NCI-H146 treated with DMSO at 0.1 percent for 48 hours (cell line): Measurements from ENCODE around the gene OR5K4.

ENCODE experiments used
- DNase-seq: peaks from one replicate; lab custom pipeline; 2025; ENCODE audit not compliant: unreplicated experiment; lab: John Stamatoyannopoulos, UW

Gene OR5K4, protein sequence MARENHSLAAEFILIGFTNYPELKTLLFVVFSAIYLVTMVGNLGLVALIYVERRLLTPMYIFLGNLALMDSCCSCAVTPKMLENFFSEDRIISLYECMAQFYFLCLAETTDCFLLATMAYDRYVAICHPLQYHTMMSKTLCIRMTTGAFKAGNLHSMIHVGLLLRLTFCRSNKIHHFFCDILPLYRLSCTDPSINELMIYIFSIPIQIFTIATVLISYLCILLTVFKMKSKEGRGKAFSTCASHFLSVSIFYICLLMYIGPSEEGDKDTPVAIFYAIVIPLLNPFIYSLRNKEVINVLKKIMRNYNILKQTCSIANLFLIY

DNA sequence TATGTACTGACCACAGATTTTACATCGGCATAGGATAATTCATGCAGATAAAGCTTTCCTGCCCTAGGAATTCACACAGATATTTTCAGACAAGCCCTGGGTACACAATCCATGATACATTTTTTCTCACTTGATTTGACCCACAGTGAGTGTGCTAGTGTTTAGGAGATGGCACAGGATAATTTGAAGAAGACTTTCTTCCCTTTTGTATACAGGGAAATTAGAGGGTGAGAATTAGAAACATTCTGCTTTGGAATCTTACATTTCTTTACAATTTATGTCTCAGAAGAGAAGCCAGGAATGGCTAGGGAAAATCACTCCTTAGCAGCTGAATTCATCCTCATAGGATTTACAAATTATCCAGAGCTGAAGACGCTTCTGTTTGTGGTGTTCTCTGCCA lies at the start of gene OR5K4:
TSS of gene OR5K4 (plus strand) at position 301 of the 400 bp plus-strand sequence. CDS start at position 301, 0 bp downstream.
- DNase-seq: no peak

DNA sequence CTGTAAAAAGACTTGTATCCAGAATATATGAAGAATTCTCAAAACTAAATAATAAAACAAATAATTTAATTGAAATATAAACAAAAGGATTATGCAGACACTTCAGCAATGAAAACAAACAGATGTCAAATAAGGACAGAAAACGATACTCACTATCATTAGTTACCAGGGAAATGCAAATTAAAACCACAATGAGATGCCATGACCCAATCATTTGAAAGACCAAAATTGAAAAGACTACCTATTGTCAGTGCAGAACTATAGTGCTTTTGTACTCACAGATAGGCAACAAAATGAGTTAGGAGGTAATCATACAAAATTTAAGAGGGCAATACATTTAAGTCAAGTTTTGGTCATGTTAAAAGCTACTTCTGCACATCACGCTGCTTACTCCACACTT lies 31.6 kb upstream of the OR5K4 start:
- DNase-seq: no peak

DNA sequence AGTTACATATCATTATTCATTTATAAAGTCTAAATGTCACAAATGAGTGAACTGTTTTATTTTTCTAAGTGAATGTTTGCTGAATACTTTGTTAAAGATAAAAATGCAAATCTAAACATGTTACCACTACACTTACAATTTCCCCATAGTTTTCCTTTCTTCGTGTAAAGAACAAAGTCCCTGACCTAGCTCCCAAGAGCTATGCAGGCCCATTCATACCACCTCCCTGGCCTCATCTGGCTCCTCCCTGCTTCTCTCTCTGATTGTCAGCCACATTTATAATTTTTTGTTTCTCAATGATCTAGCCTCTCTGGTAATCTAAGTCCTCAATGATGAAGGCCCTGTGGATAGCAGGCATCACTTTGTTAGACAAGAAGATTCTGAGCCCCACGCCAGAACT lies 31.0 kb upstream of the OR5K4 start:
- no peak for DNase-seq

DNA sequence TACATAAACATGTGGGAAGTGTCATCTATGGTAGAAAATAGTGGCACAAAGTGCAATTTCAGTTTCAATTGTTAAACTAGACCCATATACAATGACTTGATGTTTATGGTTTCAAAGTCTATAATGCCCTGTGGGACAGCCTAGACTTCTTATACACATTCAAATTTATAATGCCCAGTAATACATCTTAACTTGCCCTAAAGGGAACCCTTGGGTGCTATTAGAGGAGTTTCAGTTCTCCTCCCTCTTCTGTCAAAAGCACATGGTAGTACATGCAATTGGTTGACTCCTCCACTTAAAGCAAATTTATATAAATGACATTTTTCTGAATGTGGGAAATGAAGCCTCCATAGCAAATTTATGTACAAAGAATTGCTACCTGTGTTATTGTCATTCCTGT lies 30.2 kb upstream of the OR5K4 start:
- DNase-seq: no peak

DNA sequence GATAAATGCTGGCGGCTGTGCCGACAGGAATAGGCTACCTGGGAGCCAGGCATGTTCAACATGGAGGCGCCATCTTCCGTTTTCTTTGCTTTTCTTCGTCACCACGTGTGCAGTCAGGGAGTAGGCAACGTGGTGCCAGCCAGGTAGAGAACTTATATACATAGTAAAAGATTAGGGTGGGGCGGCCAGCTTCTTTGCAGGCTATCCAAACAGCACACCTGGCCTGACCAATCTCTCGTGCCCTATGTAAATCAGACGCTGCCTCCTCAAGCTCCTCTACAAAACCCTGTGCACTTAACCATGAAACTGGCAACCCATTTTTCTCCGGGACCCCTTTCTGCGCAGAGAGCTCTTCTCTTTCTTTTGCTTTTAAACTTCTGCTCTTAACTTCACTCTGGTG lies 28.6 kb upstream of the OR5K4 start:
- DNase-seq: no peak

- no peak for DNase-seq
Measured at GRCh38 chr3:98326105-98326893, 27.4 kb upstream of the OR5K4 start.

- no peak for DNase-seq
Measured at GRCh38 chr3:98326945-98327344, 26.7 kb upstream of the OR5K4 start.

DNA sequence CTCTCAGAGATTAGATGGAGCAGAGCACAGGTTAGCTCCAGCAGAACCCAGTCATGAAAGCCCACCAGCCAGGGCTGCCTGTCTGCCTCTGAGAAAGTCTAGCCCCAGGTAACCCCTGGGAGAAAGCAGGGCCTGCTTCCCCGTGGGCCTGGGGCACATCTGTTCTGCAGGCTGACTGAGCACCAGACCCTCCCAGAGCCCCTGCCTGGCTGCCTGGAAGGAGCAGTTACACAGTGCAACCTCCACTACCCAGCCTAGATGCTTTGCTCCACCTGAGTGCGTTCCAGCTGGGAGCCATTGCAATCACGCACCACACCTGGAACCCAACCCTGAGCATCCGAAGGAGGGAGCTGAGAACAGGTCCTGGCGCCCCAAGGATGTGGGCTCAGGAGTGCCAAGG lies 24.7 kb upstream of the OR5K4 start:
- no peak for DNase-seq

DNA sequence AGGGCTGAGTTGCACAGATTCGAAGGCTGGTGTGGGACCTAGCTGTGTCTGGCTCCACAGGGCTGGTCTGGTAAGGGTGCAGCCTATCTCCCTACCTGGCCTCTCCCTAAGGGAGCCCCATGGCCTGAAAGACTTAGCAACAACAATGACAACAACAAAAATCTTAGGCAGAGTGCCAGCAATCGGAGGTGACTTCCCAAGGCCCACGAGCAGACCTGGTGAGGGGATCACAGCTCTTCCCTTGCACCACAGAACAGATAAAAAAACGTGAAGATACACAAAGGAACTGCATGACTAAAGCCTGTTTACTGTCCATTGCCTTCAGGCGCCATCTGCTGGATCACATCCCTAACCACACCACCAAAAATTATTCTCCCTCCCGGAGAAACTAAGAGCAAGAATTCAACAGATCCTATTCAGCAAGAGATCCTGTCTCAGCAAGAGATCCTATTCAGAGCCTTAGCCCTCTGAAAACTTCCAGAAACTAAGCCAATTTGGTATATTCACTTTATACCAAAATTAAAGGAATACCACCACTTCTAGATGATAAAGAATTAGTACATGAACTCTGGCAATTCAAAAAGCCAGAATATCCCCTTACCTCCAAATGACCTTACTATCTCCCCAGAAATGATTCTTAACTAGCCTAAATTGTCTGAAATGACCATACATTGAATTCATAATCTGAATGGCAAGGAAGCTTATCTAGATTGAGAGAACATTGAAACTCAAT lies 24.1 kb upstream of the OR5K4 start:
- no peak for DNase-seq

- DNase-seq: no peak
Measured at GRCh38 chr3:98331329-98331728, 22.3 kb upstream of the OR5K4 start.

- no peak for DNase-seq
Measured at GRCh38 chr3:98333989-98334606, 19.6 kb upstream of the OR5K4 start.

GRCh38 chr3:98339031-98339430 lies 14.6 kb upstream of the OR5K4 start:
- DNase-seq: no peak

GRCh38 chr3:98341758-98342157 lies 11.9 kb upstream of the OR5K4 start:
- no peak for DNase-seq

DNA sequence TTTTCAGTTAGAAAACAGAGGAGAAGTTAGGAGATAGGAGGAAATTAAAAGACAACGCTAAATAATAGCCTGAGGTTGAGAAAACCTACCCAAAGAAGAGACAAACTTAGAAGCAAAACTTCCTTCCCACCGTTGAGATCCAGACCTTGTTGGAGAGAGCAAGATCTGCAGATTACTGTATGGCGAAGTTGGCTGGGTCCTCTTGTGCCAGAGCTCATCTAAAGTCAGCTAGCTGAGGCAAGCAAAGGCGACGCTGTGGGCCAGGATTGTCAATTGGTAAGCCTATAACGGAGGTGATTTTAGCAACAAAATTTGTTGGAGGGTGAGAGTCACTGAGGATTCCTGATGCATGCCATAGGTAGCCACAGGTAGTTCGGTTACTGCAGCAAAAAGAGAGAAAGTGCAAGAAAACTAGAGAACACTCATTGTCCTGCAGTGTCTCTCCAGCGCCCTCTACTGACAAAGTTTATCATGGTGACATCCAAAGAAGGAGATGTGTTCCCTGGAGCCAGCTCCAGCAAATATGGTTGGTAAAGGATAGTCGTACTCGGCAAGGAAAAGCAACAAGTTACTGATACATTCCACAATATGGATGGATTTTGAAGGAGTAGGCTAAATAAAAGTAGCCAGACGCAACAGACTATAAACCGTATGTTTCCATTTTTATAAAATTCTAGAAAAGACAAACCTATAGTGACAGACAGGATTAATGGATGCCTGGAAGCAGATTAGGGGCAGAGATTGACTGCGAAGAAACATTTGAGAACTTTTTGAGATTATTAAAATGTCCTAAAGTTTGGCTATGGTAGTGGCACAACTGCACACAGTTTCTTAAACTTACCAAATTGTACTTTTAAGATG lies 9.8 kb upstream of the OR5K4 start:
- no peak for DNase-seq

DNA sequence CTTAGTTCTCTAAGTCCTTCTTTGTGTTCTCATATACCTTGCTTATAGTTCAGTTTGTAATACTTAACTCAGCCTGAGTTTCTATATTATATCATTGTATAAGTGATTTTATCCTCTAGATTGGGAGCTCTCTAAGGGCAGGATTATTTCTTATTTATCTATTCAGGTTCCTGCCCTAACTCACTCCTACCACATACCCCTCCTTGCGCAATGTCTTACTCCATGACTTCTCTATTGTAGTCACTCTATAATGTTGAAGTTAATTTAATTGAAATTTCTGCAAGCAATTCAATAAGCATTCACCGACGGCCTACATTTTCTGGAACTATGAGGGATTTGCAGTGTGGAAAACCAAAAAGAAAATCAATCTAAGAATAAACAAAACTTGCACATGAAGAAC lies 3.6 kb upstream of the OR5K4 start:
- DNase-seq: no peak

GRCh38 chr3:98359250-98359649 lies 5.6 kb downstream of the OR5K4 start:
- no peak for DNase-seq

DNA sequence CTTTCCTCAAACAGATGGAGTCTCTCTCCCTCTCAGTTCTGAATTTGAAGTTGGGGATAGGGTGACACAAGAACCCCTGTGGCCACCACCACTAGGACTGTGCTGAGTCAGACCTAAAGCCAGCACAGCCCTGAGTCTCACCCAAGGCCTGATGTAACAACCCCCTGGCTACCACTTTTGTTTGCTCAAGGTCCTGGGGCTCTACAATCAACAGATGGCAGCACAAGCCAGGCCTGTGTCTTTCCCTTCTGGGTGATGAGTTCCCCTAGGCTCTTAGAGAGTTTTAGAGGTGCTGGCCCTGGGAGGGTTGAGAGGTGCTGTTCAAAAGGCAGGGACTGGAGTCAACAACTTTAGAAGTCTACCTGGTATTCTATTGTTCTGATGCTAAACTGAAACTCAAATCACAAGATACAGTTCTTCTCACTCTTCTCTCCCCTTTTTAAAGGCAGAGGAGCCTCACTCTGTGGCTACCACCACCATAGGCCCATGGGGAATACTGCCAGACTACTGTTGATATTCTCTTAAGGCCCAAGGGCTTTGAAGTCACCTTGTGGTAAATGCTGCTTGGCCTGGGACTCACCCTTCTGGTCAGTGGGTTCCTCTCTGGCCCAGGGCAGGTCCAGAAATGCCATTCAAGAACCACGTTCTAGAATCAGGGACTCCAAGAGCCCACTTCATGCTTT lies 6.5 kb downstream of the OR5K4 start:
- DNase-seq: no peak

DNA sequence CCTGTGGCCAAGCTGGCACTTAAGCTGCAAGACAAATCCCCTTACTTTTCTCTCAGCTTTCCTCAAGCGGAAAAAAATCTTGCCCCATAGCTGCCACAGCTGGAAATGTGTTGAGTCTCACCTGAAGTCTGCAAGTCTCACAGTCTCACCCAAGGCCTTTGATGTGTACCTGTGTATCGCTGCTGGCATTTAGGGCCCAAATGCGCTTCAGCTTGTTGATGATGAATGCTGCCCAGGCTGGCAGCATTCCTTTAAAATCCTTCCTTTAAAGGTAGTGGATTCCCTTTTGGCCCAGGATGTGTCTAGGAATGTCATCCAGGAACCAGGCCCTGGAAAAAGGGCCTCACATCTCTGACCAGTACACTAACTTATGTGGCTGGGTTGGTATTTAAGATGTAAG lies 7.0 kb downstream of the OR5K4 start:
- no peak for DNase-seq

DNA sequence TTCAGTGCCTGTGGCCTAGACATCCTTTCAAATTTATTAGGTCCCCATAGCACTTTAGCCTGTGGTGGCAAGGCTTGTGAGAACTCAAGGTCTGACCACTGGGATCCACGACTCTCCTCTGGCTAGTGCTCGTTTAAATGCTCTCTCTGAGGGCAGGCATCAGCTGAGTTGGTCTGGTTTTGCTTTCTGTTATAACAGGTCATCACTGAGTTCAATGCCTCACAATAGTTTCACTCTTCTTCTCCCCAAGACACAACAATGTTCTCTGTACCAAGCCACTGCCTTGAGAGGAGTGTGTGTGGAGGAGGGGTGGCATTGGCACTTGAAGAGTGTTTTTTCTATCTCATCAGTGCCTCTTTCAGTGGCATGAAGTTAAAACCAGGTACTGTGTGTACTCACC lies 7.6 kb downstream of the OR5K4 start:
- no peak for DNase-seq
